Measurements from ENCODE around the gene TMA7. TPM values are rescaled to one million over a fixed set of nuclear protein-coding genes. Genes with fewer than 3 reads are reported as not detected.

TMA7 gene
- total and polyA plus RNA-seq, 2 of the 13 experiments (the other 11 are each of a cell fraction or from before 2014, with no cell fraction given), result 100 to 486 TPM

- TF ChIP-seq ZBTB7A (CRISPR knock-in tag; IDR thresholded peaks at IDR 0.05), result peak; percentile 84; the same call in 1 of the 2 replicates
- TF ChIP-seq HOXA7 (CRISPR knock-in tag; IDR thresholded peaks at IDR 0.05), result no peak
- 0 out of 2 replicates have a peak, but pooled peaks have one; percentile 27 for TF ChIP-seq ZFP41 (CRISPR knock-in tag; IDR thresholded peaks at IDR 0.05; ENCODE audit: borderline replicate concordance)
- TF ChIP-seq SAP130 (CRISPR knock-in tag; IDR thresholded peaks at IDR 0.05; ENCODE audit: low read depth), result peak; percentile 74
- peak; percentile 77 for TF ChIP-seq XRCC5 (optimal IDR thresholded peaks at IDR 0.05; ENCODE audit: low read length)
- no peak; the same call in 1 of the 2 replicates for TF ChIP-seq MEF2D (CRISPR knock-in tag; IDR thresholded peaks at IDR 0.05)
- TF ChIP-seq TAF1 (CRISPR knock-in tag; IDR thresholded peaks at IDR 0.05), result peak; percentile 77
- TF ChIP-seq ZBTB49 (CRISPR knock-in tag; IDR thresholded peaks at IDR 0.05; ENCODE audit: borderline replicate concordance), result no peak
- TF ChIP-seq FOXJ3 (CRISPR knock-in tag; IDR thresholded peaks at IDR 0.05; ENCODE audit: borderline replicate concordance), result no peak
- no peak; the same call in 1 of the 2 replicates for TF ChIP-seq SIN3A (IDR thresholded peaks at IDR 0.05; ENCODE audit: borderline replicate concordance, low read depth, low read length)
- TF ChIP-seq ZNF275 (CRISPR knock-in tag; IDR thresholded peaks at IDR 0.05; ENCODE audit: borderline replicate concordance), result no peak
- peak; percentile 2; the same call in 1 of the 2 replicates for TF ChIP-seq TBX3 (IDR thresholded peaks at IDR 0.05; ENCODE audit: borderline replicate concordance)
- no peak for TF ChIP-seq PHB2 (IDR thresholded peaks at IDR 0.05; ENCODE audit: partially characterized antibody)
- peak; percentile 24; the same call in 1 of the 2 replicates for TF ChIP-seq BCL6 (CRISPR knock-in tag; IDR thresholded peaks at IDR 0.05)
- TF ChIP-seq ARHGAP35 (CRISPR knock-in tag; IDR thresholded peaks at IDR 0.05; ENCODE audit: borderline replicate concordance), result peak; percentile 71; the same call in 1 of the 2 replicates
- TF ChIP-seq POLR2AphosphoS5 (IDR thresholded peaks at IDR 0.05; ENCODE audit: low read depth, low read length), result peak; percentile 89
- no peak for TF ChIP-seq ZSCAN9 (CRISPR knock-in tag; IDR thresholded peaks at IDR 0.05; ENCODE audit: borderline replicate concordance)
- no peak for TF ChIP-seq TRIM22 (IDR thresholded peaks at IDR 0.05)
- peak; percentile 90 for TF ChIP-seq ZMYM4 (CRISPR knock-in tag; IDR thresholded peaks at IDR 0.05)
- TF ChIP-seq ZNF577 (CRISPR knock-in tag; IDR thresholded peaks at IDR 0.05; ENCODE audit: borderline replicate concordance, low read depth), result no peak
- TF ChIP-seq MLLT10 (CRISPR knock-in tag; IDR thresholded peaks at IDR 0.05), result no peak
Observed at GRCh38 chr3:48472923-48473616, 33.0 kb downstream of the TMA7 start (continued).
